ENCODE data around the gene IL3RA. TPM values are rescaled to one million over a fixed set of nuclear protein-coding genes. Genes with fewer than 3 reads are reported as not detected.
A peak's percentile ranks its signal among the peaks of the same experiment; 100 is the strongest.

IL3RA gene
- total and polyA plus RNA-seq, 2 of the 8 experiments (the other 6 are each of a cell fraction or from before 2014, with no cell fraction given), result 0.11 TPM; not detected in 1

- Histone ChIP-seq H2BK12ac (ENCODE audit: low read depth, low read length) (no peak overlapping the region), H3K4ac (replicated peaks; ENCODE audit: insufficient read length, low read depth, low read length) (no peak overlapping the region), H4K8ac (ENCODE audit: extremely low read depth, insufficient read depth, low read length) (no peak overlapping the region), H3K27me3 (replicated peaks in 1 of 4; ENCODE audit: control insufficient read depth in 3 of 4, extremely low read depth in 1 of 4, insufficient read depth in 3 of 4, low read length in 3 of 4) (no peaks in the 10 kb centered on the region), H3K56ac (replicated peaks; ENCODE audit: insufficient read length, low read depth, low read length) (no peak overlapping the region), H3K23me2 (ENCODE audit: low read depth, low read length) (peaks cover 16% of the 10 kb centered on the region; the same call in 1 of the 2 replicates), H2BK5ac (ENCODE audit: low read depth, low read length) (no peak overlapping the region), H3K9ac (replicated peaks in 1 of 4; ENCODE audit: extremely low read depth in 1 of 4, low read depth in 3 of 4, low read length in 3 of 4) (no peak overlapping the region), H3K9me3 (ENCODE audit: insufficient read depth in 2 of 2, low read depth in 1 of 2, low read length in 1 of 2) (peaks cover 0 to 10% of the 10 kb centered on the region in 2 experiments; a peak in 1 of 4 replicates), H2BK120ac (replicated peaks; ENCODE audit: low read depth, low read length) (no peak overlapping the region), H4K5ac (ENCODE audit: insufficient read length, low read depth, low read length) (no peak overlapping the region), H3K79me1 (ENCODE audit: low read depth, low read length) (peaks cover 2% of the 10 kb centered on the region), H3K4me1 (replicated peaks in 1 of 4; ENCODE audit: control insufficient read depth in 3 of 4, insufficient read depth in 4 of 4, low read length in 3 of 4) (no peaks in the 10 kb centered on the region), H3K79me2 (ENCODE audit: control insufficient read depth in 1 of 2, insufficient read depth in 2 of 2, low read length in 2 of 2) (no peaks in the 10 kb centered on the region; a peak in 1 of 4 replicates), H2BK20ac (ENCODE audit: low read length) (no peak overlapping the region), H4K20me1 (replicated peaks in 1 of 2; ENCODE audit: control insufficient read depth in 1 of 2, insufficient read depth in 2 of 2, low read length in 2 of 2) (peaks cover 5 to 35% of the 10 kb centered on the region in 2 experiments), H3K27ac (ENCODE audit: low read depth, low read length) (no peak overlapping the region), H3K4me2 (ENCODE audit: insufficient read depth in 1 of 2, low read depth in 2 of 2, low read length in 2 of 2) (no peak overlapping the region), H2BK15ac (ENCODE audit: low read length) (no peak overlapping the region), H2AK5ac (ENCODE audit: low read depth, low read length) (no peak overlapping the region), H4K91ac (replicated peaks; ENCODE audit: insufficient read length, low read length) (no peak overlapping the region), H3K14ac (ENCODE audit: insufficient read length) (no peak overlapping the region), H3K36me3 (ENCODE audit: control insufficient read depth in 2 of 4, insufficient read depth in 4 of 4, low read length in 3 of 4) (peaks cover 43 to 82% (median 72%) of the 10 kb centered on the region in 4 experiments), H3K18ac (ENCODE audit: extremely low read depth, low read length) (no peak overlapping the region), H3K23ac (ENCODE audit: insufficient read length) (no peak overlapping the region), H2AFZ (ENCODE audit: low read length) (no peak overlapping the region), H3K4me3 (ENCODE audit: extremely low read depth in 1 of 4, insufficient read depth in 2 of 4, low read depth in 3 of 4, low read length in 4 of 4) (no peak overlapping the region)
- POLR2A ChIA-PET (ENCODE audit: partially characterized antibody), result no interaction called here
- FAIRE-seq, result no peak
- CTCF ChIA-PET (ENCODE audit: partially characterized antibody), result no interaction called here
- no peak for DNase-seq (ENCODE audit: low read depth in 1 of 2, low spot score in 2 of 2)
- 79% methylated on average over 14 of the region's 14 CpGs; no CpG with 5 or more reads in 1 of the 2 experiments for WGBS, 2 experiments (ENCODE audit: extremely low coverage in 1 of 2, insufficient coverage in 1 of 2, insufficient read length in 1 of 2, insufficient replicate concordance in 2 of 2, low coverage in 1 of 2, low lambda C conversion rate in 2 of 2, missing lambda C conversion rate in 1 of 2)
- TF ChIP-seq JUN (IDR thresholded peaks at IDR 0.05; ENCODE audit: low read depth, low read length) (no peak), POLR2AphosphoS5 (IDR thresholded peaks at IDR 0.05; ENCODE audit: low read depth, low read length) (peak; percentile 19; the same call in 1 of the 2 replicates)
Observed at GRCh38 chrX:1420371-1420770, 83.8 kb downstream of the IL3RA start.

Measured in H1 (cell line).